Tibial artery (tissue), 4 donors: ENCODE data around the gene TSPAN15.
"Not testable (repeated sequence)": the region's sequence is repeated elsewhere in the genome, so short reads cannot be mapped to it uniquely, and the experiment has no call there.

ENCODE experiments used
- DNase-seq, 2 donors: peaks; one replicate each; pipeline ENCODE4 v3.0.0-alpha.2; 2019
- H3K27ac ChIP-seq, 2 donors: fragments of 200-600 bp; sonication (generic) in 1 of 2; 1 replicate in 1 of 2; 2 replicates in 1 of 2; pipeline ENCODE4 v1.5.1; 2018 to 2019; ENCODE audit warnings: mild to moderate bottlenecking in 1 of 2
- H3K27me3 ChIP-seq, 2 donors: fragments of 200-600 bp; sonication (generic) in 1 of 2; one replicate each; pipeline versions ENCODE4 v1.5.1 to v1.6.0; 2016 to 2019
- H3K36me3 ChIP-seq, 3 donors: fragments of 200-600 bp; sonication (generic) in 2 of 3; one replicate each; pipeline ENCODE4 v1.5.1; 2016 to 2019; ENCODE audit warnings: mild to moderate bottlenecking in 2 of 3
- H3K4me1 ChIP-seq, 4 donors: fragments of 200-600 bp; sonication (generic) in 2 of 4; 1 replicate in 3 of 4; 2 replicates in 1 of 4; pipeline ENCODE4 v1.5.1; 2016 to 2019
- H3K4me3 ChIP-seq, 2 donors: fragments of 200-600 bp; sonication (generic) in 1 of 2; 1 replicate in 1 of 2; 2 replicates in 1 of 2; pipeline ENCODE4 v1.5.1; 2018 to 2019; ENCODE audit warnings: mild to moderate bottlenecking in 2 of 2
- H3K9me3 ChIP-seq, 3 donors: fragments of 200-600 bp; sonication (generic) in 1 of 3; one replicate each; pipeline ENCODE4 v1.5.1; 2016 to 2019
- intact Hi-C: fragments of 100-400 bp; cut with DNase I; formaldehyde crosslinking; loops from one replicate; pipeline ENCODE4 v1.15.0; 2023; ENCODE audit warnings: low total_unique reads
- TF ChIP-seq, protein P1 (sequence below), 2 experiments: fragments of 200-600 bp in 1 of 2; fragments of 450-650 bp in 1 of 2; IDR thresholded peaks; one replicate each; pipeline ENCODE4 v1.5.1; 2017 to 2019; ENCODE audit warnings: antibody characterized with exemption in 2 of 2, mild to moderate bottlenecking in 1 of 2, moderate library complexity in 1 of 2

Gene TSPAN15

DNA sequence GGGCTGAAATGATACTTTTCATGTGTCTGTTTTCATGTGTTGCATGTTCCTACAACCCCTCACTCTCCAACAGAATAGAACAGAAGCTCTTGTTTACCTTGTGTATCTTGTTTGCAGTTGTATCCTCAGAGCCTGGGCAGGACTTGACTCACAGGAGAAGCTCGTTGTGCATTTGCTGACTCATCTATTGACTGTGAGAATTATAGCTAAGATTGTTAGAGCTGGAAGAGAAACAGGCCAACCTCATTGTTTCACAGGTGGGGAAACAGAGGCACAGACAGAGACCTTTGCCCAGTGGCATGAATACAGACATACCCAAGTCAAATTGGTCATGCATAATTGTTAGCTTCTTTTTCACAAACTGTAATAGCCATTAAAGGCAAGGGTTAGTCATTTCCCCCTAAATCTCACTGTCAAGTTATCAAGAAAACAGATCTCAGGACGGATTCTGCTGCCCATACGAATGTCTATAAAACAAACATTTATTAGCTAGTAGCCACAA, 4.6 kb upstream of the TSPAN15 start:
- no peaks in the 10 kb centered on the region for H3K36me3 ChIP-seq
- no peak for DNase-seq
- no peaks in the 10 kb centered on the region for H3K27me3 ChIP-seq
- no peak overlapping the region for H3K4me3 ChIP-seq
- intact Hi-C loops = no loop called here
- H3K27ac ChIP-seq = no peak overlapping the region
- H3K9me3 ChIP-seq = no peaks in the 10 kb centered on the region
- TF ChIP-seq, protein P1, sequence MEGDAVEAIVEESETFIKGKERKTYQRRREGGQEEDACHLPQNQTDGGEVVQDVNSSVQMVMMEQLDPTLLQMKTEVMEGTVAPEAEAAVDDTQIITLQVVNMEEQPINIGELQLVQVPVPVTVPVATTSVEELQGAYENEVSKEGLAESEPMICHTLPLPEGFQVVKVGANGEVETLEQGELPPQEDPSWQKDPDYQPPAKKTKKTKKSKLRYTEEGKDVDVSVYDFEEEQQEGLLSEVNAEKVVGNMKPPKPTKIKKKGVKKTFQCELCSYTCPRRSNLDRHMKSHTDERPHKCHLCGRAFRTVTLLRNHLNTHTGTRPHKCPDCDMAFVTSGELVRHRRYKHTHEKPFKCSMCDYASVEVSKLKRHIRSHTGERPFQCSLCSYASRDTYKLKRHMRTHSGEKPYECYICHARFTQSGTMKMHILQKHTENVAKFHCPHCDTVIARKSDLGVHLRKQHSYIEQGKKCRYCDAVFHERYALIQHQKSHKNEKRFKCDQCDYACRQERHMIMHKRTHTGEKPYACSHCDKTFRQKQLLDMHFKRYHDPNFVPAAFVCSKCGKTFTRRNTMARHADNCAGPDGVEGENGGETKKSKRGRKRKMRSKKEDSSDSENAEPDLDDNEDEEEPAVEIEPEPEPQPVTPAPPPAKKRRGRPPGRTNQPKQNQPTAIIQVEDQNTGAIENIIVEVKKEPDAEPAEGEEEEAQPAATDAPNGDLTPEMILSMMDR (IDR thresholded peaks at IDR 0.05) = no peak
- H3K4me1 ChIP-seq = peaks cover 0 to 18% (median 9%) of the 10 kb centered on the region in 4 donors

- intact Hi-C loops = loop anchor here (5.0 kb wide), 1 partner anchor 47 kb away; no protein-coding TSS in a partner anchor
- DNase-seq = peak in 1 of 2 donors; percentile 64
- TF ChIP-seq, protein P1 (IDR thresholded peaks at IDR 0.05) = peak; percentile 47 to 56
- Histone ChIP-seq H3K36me3 (no peaks in the 10 kb centered on the region), H3K9me3 (no peaks in the 10 kb centered on the region), H3K4me3 (no peak overlapping the region), H3K4me1 (peaks cover 0 to 41% (median 18%) of the 10 kb centered on the region in 4 donors), H3K27me3 (no peaks in the 10 kb centered on the region), H3K27ac (no peak overlapping the region)
Observed at GRCh38 chr10:69449841-69450240, 1.4 kb upstream of the TSPAN15 start.

GRCh38 chr10:69450395-69450794, 870 bp upstream of the TSPAN15 start:
- H3K27ac ChIP-seq, H3K36me3 ChIP-seq, H3K27me3 ChIP-seq, DNase-seq, H3K4me3 ChIP-seq, H3K9me3 ChIP-seq: not testable (repeated sequence)
- intact Hi-C loops = loop anchor here (5.0 kb wide), 1 partner anchor 47 kb away; no protein-coding TSS in a partner anchor
- peaks cover 0 to 41% (median 18%) of the 10 kb centered on the region in 4 donors for H3K4me1 ChIP-seq

DNA sequence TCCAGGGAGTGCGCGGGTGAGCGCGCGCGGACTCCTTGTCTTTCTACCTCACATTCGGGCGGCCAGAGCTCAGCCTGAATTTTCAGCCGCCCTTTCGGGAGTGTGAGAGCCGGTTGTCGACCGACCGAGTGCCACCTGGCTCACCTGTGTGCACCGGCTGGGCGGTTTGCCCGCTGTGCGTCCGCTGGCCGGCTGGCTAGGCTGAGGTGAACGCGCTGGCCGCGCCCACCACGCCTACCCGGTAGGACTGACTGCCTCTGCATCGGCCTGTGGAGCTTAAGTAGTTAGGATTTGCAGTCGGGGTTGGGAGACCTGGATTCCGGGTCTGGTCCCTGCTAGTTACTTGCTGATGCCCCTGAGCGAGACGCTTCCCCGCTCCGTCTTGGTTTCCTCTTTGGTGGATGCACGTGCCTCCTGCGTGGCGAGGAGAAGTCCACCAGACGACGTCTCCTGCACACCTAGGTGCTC, 553 bp downstream of the TSPAN15 start:
- peaks cover 0 to 41% (median 18%) of the 10 kb centered on the region in 4 donors for H3K4me1 ChIP-seq
- H3K27me3 ChIP-seq = no peaks in the 10 kb centered on the region
- peak overlapping the region; percentile 71 to 88 for H3K4me3 ChIP-seq
- no peak for DNase-seq
- H3K27ac ChIP-seq = peak overlapping the region; percentile 67 to 70
- TF ChIP-seq, protein P1 (IDR thresholded peaks at IDR 0.05) = no peak
- H3K9me3 ChIP-seq = no peaks in the 10 kb centered on the region
- no peaks in the 10 kb centered on the region for H3K36me3 ChIP-seq
- intact Hi-C loops = loop anchor here (5.0 kb wide), 1 partner anchor 45 kb away; no protein-coding TSS in a partner anchor

DNA sequence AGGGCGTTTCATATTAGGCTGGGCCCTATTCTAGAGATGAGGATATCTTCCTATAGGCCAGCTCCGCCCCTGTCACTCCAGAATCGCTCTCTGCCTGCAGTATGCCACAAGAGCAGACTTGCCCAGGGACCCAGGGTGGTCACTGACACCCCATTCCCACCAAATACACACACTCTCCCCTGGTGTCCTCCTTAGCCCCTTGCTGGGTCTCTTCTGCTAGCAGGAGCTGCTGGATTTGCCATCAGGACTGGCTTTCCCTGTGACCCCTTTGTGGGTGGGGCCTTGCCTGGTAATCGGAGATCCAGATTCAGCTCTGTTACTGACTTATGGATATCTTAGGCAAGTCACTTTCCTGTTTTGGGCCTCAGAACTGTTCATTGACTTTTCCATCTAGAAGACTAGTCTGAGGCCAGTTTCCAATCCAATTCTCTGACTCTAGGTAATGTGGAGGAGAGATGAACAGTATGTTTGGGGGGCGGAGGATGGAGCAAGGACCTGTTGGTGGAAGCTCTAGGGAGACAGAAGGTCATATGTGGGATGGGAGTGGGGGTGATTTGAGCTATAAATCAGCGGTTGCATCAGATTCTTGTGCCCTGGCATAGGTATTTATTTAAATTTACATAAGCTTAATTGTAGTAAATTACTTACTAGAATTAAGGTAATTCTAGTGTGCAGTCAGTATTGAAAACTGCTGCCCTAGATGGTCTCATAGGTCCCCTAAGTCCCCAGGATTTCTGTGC, 1.6 kb downstream of the TSPAN15 start:
- Histone ChIP-seq H3K4me1 (peaks cover 0 to 43% (median 18%) of the 10 kb centered on the region in 4 donors), H3K27ac (peak overlapping the region in 1 of 2 donors; percentile 14), H3K27me3 (no peaks in the 10 kb centered on the region), H3K9me3 (no peaks in the 10 kb centered on the region), H3K36me3 (no peaks in the 10 kb centered on the region), H3K4me3 (no peak overlapping the region)
- intact Hi-C loops = loop anchor here (5.0 kb wide), 1 partner anchor 44 kb away; no protein-coding TSS in a partner anchor
- DNase-seq = no peak
- TF ChIP-seq, protein P1 (IDR thresholded peaks at IDR 0.05) = no peak

GRCh38 chr10:69453795-69454194, 2.5 kb downstream of the TSPAN15 start:
- no peaks in the 10 kb centered on the region for H3K9me3 ChIP-seq
- H3K36me3 ChIP-seq = no peaks in the 10 kb centered on the region
- no peak overlapping the region for H3K4me3 ChIP-seq
- peaks cover 0 to 52% (median 23%) of the 10 kb centered on the region in 4 donors for H3K4me1 ChIP-seq
- TF ChIP-seq, protein P1 (IDR thresholded peaks at IDR 0.05) = no peak
- intact Hi-C loops = loop anchor here (5.0 kb wide), 1 partner anchor 44 kb away; no protein-coding TSS in a partner anchor
- no peaks in the 10 kb centered on the region for H3K27me3 ChIP-seq
- no peak overlapping the region for H3K27ac ChIP-seq
- DNase-seq = no peak
